ENCODE measurements around the gene IQGAP3.

GRCh38 chr1:156544592-156545102 lies 27.7 kb downstream of the IQGAP3 start:
- no peak for TF ChIP-seq CTCF (IDR thresholded peaks at IDR 0.05)
- no peak for TF ChIP-seq ZFX (IDR thresholded peaks at IDR 0.05; ENCODE audit: borderline replicate concordance)

Data from 22Rv1 (cell line).